ENCODE measurements around the gene RALGPS1. TPM values are rescaled to one million over a fixed set of nuclear protein-coding genes. Genes with fewer than 3 reads are reported as not detected.

RALGPS1 gene
- polyA plus RNA-seq, 1 of the 3 experiments (the other 2 are of a cell fraction), result 3.9 TPM

GRCh38 chr9:127107929-127108876 is 193.6 kb downstream of the RALGPS1 start (continued):
- no peak for TF ChIP-seq CTCF (IDR thresholded peaks at IDR 0.05)
- TF ChIP-seq EZH2phosphoT487 (IDR thresholded peaks at IDR 0.05; ENCODE audit: borderline replicate concordance, low read depth), result no peak
- TF ChIP-seq NRF1 (IDR thresholded peaks at IDR 0.05; ENCODE audit: low read depth, low read length), result no peak
- no peak for TF ChIP-seq MXI1 (IDR thresholded peaks at IDR 0.05; ENCODE audit: low read depth, low read length)
- no peak for TF ChIP-seq GATA2 (CRISPR knock-in tag; IDR thresholded peaks at IDR 0.05)
- TF ChIP-seq USF1 (IDR thresholded peaks at IDR 0.05; ENCODE audit: borderline replicate concordance, low read depth), result no peak
- no peak for TF ChIP-seq MAX (IDR thresholded peaks at IDR 0.05; ENCODE audit: low read depth)
- no peak for TF ChIP-seq FOXM1 (IDR thresholded peaks at IDR 0.05; ENCODE audit: low read depth)
- no peak for TF ChIP-seq PBX3 (IDR thresholded peaks at IDR 0.05)

GRCh38 chr9:127109212-127109711 is 194.7 kb downstream of the RALGPS1 start:
- Histone ChIP-seq H3F3A (replicated peaks; ENCODE audit: insufficient read depth) (no peaks in the 10 kb centered on the region), H2AFZ (ENCODE audit: low read depth) (no peak overlapping the region), H3K27ac (ENCODE audit: low read depth in 2 of 2, low read length in 1 of 2) (no peak overlapping the region), H3K9me2 (no peaks in the 10 kb centered on the region), H3K9me3 (no peaks in the 10 kb centered on the region), H3K36me3 (replicated peaks in 1 of 2; ENCODE audit: control insufficient read depth in 1 of 2, insufficient read depth in 2 of 2, low read length in 1 of 2) (peaks cover 0 to 11% of the 10 kb centered on the region in 2 experiments), H3K4me2 (no peak overlapping the region), H3K27me3 (ENCODE audit: insufficient read depth) (no peaks in the 10 kb centered on the region), H4K20me1 (ENCODE audit: insufficient read depth) (no peaks in the 10 kb centered on the region), H3K9ac (no peak overlapping the region), H3K4me3 (ENCODE audit: low read depth in 2 of 2, low read length in 1 of 2) (no peak overlapping the region), H3K4me1 (ENCODE audit: control insufficient read depth in 1 of 2, insufficient read depth in 2 of 2, low read depth in 1 of 2, low read length in 1 of 2) (peaks cover 0 to 24% of the 10 kb centered on the region in 2 experiments; a peak in 2 of 4 replicates), H3K79me2 (ENCODE audit: insufficient read depth) (no peaks in the 10 kb centered on the region)
- TF ChIP-seq TEAD4 (IDR thresholded peaks at IDR 0.05; ENCODE audit: borderline replicate concordance, insufficient read depth) (no peak), MAX (IDR thresholded peaks at IDR 0.05; ENCODE audit: low read depth) (no peak), SMC3 (IDR thresholded peaks at IDR 0.05; ENCODE audit: low read depth, low read length) (no peak), MXI1 (IDR thresholded peaks at IDR 0.05; ENCODE audit: low read depth, low read length) (no peak), POLR2AphosphoS5 (IDR thresholded peaks at IDR 0.05; ENCODE audit: low read depth, low read length) (no peak)
- CTCF ChIA-PET, result interaction anchor here (1.6 kb wide), 1 partner anchor 12 kb away, joined by 4 read pairs; no protein-coding TSS in a partner anchor
- DNase-seq, result no peak
- 91% methylated on average over 5 of the region's 5 CpGs for WGBS (ENCODE audit: low lambda C conversion rate)
- POLR2A ChIA-PET, result no interaction called here
